Trophoblast cell (in vitro differentiated cells and primary cell): ENCODE results near the gene ACHE.
A peak's percentile ranks its signal among the peaks of the same experiment; 100 is the strongest.
"Not testable (repeated sequence)": the region's sequence is repeated elsewhere in the genome, so short reads cannot be mapped to it uniquely, and the experiment has no call there.

Source experiments
- DNase-seq, 2 donors: peaks; one replicate each; pipeline ENCODE4 v3.0.0-alpha.2; 2016
- H2AFZ ChIP-seq: 2 replicates; pipeline ENCODE4 v1.6.1; 2013; ENCODE audit warnings: low read length, moderate library complexity, mild to moderate bottlenecking; ENCODE audit not compliant: insufficient read depth, poor library complexity
- H2AK5ac ChIP-seq: 2 replicates; pipeline ENCODE4 v1.6.1; 2013; ENCODE audit warnings: mild to moderate bottlenecking, low read length
- H2BK120ac ChIP-seq: 2 replicates; pipeline ENCODE4 v1.6.1; 2013; ENCODE audit warnings: low read length, mild to moderate bottlenecking, moderate library complexity; ENCODE audit not compliant: insufficient read depth, poor library complexity
- H2BK12ac ChIP-seq: 2 replicates; pipeline ENCODE4 v1.6.1; 2013; ENCODE audit warnings: mild to moderate bottlenecking, low read length, moderate library complexity
- H2BK5ac ChIP-seq: 2 replicates; pipeline ENCODE4 v1.6.1; 2013; ENCODE audit warnings: low read length, low read depth, moderate library complexity, mild to moderate bottlenecking; ENCODE audit not compliant: poor library complexity
- H3K14ac ChIP-seq: 2 replicates; pipeline ENCODE4 v1.6.1; 2013; ENCODE audit warnings: mild to moderate bottlenecking, low read length
- H3K18ac ChIP-seq: 2 replicates; pipeline ENCODE4 v1.6.1; 2013; ENCODE audit warnings: mild to moderate bottlenecking, low read length
- H3K23ac ChIP-seq: 2 replicates; pipeline ENCODE4 v1.6.1; 2013; ENCODE audit warnings: low read length
- H3K27ac ChIP-seq: 2 replicates; pipeline ENCODE4 v1.5.1; 2013; ENCODE audit warnings: low read depth, mild to moderate bottlenecking, inconsistent platforms, low read length, moderate library complexity
- H3K27me3 ChIP-seq: 2 replicates; pipeline ENCODE4 v1.6.1; 2013; ENCODE audit warnings: inconsistent platforms, mild to moderate bottlenecking, low read length, moderate library complexity; ENCODE audit not compliant: insufficient read depth
- H3K36me3 ChIP-seq, 2 experiments: 1 replicate in 1 of 2; 2 replicates in 1 of 2; pipeline ENCODE4 v1.6.1; 2013; ENCODE audit warnings: low read length in 2 of 2, mild to moderate bottlenecking in 2 of 2, moderate library complexity in 1 of 2; ENCODE audit not compliant: insufficient read depth in 2 of 2, control insufficient read depth in 1 of 2
- H3K4ac ChIP-seq: 2 replicates; pipeline ENCODE4 v1.6.1; 2013; ENCODE audit warnings: low read depth, mild to moderate bottlenecking, low read length, moderate library complexity
- H3K4me1 ChIP-seq, 2 experiments: 1 replicate in 1 of 2; 2 replicates in 1 of 2; pipeline ENCODE4 v1.6.1; 2013; ENCODE audit warnings: low read length in 2 of 2, mild to moderate bottlenecking in 2 of 2, moderate library complexity in 1 of 2; ENCODE audit not compliant: insufficient read depth in 2 of 2, control insufficient read depth in 1 of 2
- H3K4me2 ChIP-seq: 2 replicates; pipeline ENCODE4 v1.6.1; 2013; ENCODE audit warnings: inconsistent platforms, mild to moderate bottlenecking, low read length, moderate library complexity
- H3K4me3 ChIP-seq: 2 replicates; pipeline ENCODE4 v1.5.1; 2013; ENCODE audit warnings: mild to moderate bottlenecking, low read depth, low read length, inconsistent platforms
- H3K79me1 ChIP-seq: one replicate; pipeline ENCODE4 v1.6.1; 2013; ENCODE audit warnings: low read length
- H3K79me2 ChIP-seq: 2 replicates; pipeline ENCODE4 v1.6.1; 2013; ENCODE audit warnings: low read length, mild to moderate bottlenecking; ENCODE audit not compliant: control insufficient read depth, insufficient read depth, poor library complexity
- H3K9ac ChIP-seq: 2 replicates; pipeline ENCODE4 v1.6.1; 2013; ENCODE audit warnings: mild to moderate bottlenecking, low read length
- H3K9me3 ChIP-seq: 2 replicates; pipeline ENCODE4 v1.6.1; 2013; ENCODE audit warnings: low read depth, mild to moderate bottlenecking, control low read depth, inconsistent platforms, low read length; ENCODE audit not compliant: insufficient read depth
- H4K12ac ChIP-seq: 2 replicates; pipeline ENCODE4 v1.6.1; 2013; ENCODE audit warnings: low read depth, mild to moderate bottlenecking, low read length, moderate library complexity
- H4K8ac ChIP-seq: 2 replicates; pipeline ENCODE4 v1.6.1; 2013; ENCODE audit warnings: low read depth, mild to moderate bottlenecking, low read length, moderate library complexity
- H4K91ac ChIP-seq: one replicate; pipeline ENCODE4 v1.6.1; 2013; ENCODE audit warnings: low read depth, mild to moderate bottlenecking, low read length, moderate library complexity
- WGBS: extraction: QIAGEN DNeasy Blood & Tissue Kit; methylation state at CpG from one replicate; pipeline ENCODE4 v1.1.7; 2013; ENCODE audit warnings: missing lambda C conversion rate; ENCODE audit not compliant: insufficient read length, insufficient coverage; ENCODE audit errors: extremely low coverage; 5-methylcytosine and 5-hydroxymethylcytosine counted together

The ACHE gene

DNA sequence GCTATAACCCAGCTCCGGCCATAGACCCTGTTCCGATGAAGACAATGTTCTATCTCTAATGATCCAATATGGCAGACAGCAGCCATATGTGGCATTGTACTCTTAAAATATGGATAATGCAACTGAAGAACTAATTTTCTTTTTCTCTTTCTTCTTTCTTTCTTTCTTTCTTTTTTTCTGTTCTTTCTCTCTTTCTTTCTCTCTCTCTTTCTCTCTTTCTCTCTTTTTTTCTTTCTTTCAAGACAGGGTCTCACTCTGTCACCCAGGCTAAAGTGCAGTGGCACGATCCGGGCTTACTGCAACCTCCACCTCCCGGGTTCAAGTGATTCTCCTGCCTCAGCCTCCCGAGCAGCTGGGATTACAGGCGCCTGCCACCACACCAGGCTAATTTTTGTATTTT, 40.5 kb upstream of the ACHE start:
- not testable (repeated sequence) for H2AFZ ChIP-seq, DNase-seq, H2BK120ac ChIP-seq, H4K8ac ChIP-seq, H3K23ac ChIP-seq, H2BK12ac ChIP-seq, H3K4ac ChIP-seq, H2AK5ac ChIP-seq, H3K4me3 ChIP-seq, H3K4me2 ChIP-seq, H3K9ac ChIP-seq, H2BK5ac ChIP-seq, H3K27me3 ChIP-seq, H4K91ac ChIP-seq, H3K4me1 ChIP-seq, H3K9me3 ChIP-seq, H3K79me2 ChIP-seq, H3K18ac ChIP-seq, H3K36me3 ChIP-seq, H3K27ac ChIP-seq, H4K12ac ChIP-seq, H3K79me1 ChIP-seq, H3K14ac ChIP-seq
- no CpG with 5 or more reads among the region's 7 CpGs for WGBS

GRCh38 chr7:100935381-100935780, 39.7 kb upstream of the ACHE start:
- not testable (repeated sequence) for H3K18ac ChIP-seq, H3K9ac ChIP-seq, H3K9me3 ChIP-seq

DNA sequence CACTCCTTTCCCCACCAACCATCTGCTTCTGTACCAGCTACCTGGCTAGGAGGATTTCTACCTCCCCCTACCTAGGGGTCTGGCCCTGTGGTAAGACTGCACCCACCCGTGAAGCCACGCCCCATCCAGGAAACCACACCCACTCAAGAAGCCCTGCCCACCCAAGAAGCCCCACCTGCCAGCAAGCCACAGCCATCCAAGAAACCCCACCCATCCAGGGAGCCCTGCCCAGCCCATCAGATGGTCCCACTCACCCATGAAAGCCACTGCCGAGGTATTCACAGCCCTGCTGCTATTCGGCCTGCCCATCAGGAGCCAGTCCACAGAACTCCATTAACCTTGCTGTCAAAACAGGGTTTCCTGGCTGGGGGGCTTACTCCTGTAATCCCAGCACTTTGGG, 38.0 kb upstream of the ACHE start:
- no peak overlapping the region for H4K8ac ChIP-seq
- H4K12ac ChIP-seq: no peak overlapping the region
- no peaks in the 10 kb centered on the region for H3K27me3 ChIP-seq
- H3K4me2 ChIP-seq: no peak overlapping the region
- peaks cover 11% of the 10 kb centered on the region for H3K79me1 ChIP-seq
- H2AK5ac ChIP-seq: no peak overlapping the region
- H3K4me1 ChIP-seq: peaks cover 6 to 10% of the 10 kb centered on the region in 2 experiments
- no peaks in the 10 kb centered on the region for H3K9me3 ChIP-seq
- no peak overlapping the region for H4K91ac ChIP-seq
- no peak overlapping the region for H2AFZ ChIP-seq
- no peak overlapping the region for H3K18ac ChIP-seq
- no peak overlapping the region for H2BK5ac ChIP-seq
- no peak overlapping the region for H2BK120ac ChIP-seq
- peaks cover 0 to 1% of the 10 kb centered on the region in 2 experiments for H3K36me3 ChIP-seq
- no CpG with 5 or more reads among the region's 4 CpGs for WGBS
- no peak overlapping the region for H3K4me3 ChIP-seq
- H3K4ac ChIP-seq: no peak overlapping the region
- H3K23ac ChIP-seq: no peak overlapping the region
- no peak overlapping the region for H2BK12ac ChIP-seq
- H3K14ac ChIP-seq: no peak overlapping the region
- DNase-seq: no peak
- no peaks in the 10 kb centered on the region for H3K79me2 ChIP-seq
- H3K27ac ChIP-seq: no peak overlapping the region
- H3K9ac ChIP-seq: no peak overlapping the region

More at GRCh38 chr7:100935381-100935780, 39.7 kb upstream of the ACHE start:
- H3K23ac ChIP-seq, H3K4me1 ChIP-seq, H3K14ac ChIP-seq, H3K79me2 ChIP-seq, H2BK12ac ChIP-seq, H3K36me3 ChIP-seq, H2AK5ac ChIP-seq, H2BK120ac ChIP-seq, H3K79me1 ChIP-seq, H4K8ac ChIP-seq, DNase-seq, H3K27me3 ChIP-seq, H2BK5ac ChIP-seq, H2AFZ ChIP-seq, H4K91ac ChIP-seq, H4K12ac ChIP-seq, H3K27ac ChIP-seq, H3K4ac ChIP-seq, H3K4me2 ChIP-seq, H3K4me3 ChIP-seq: not testable (repeated sequence)
- no CpG with 5 or more reads among the region's 2 CpGs for WGBS

GRCh38 chr7:100929808-100930174, 34.1 kb upstream of the ACHE start:
- WGBS: no CpG with 5 or more reads among the region's 1 CpG
- H3K27me3 ChIP-seq: no peaks in the 10 kb centered on the region
- peak overlapping the region; percentile 22 for H3K18ac ChIP-seq
- H3K79me1 ChIP-seq: peaks cover 14% of the 10 kb centered on the region
- no peaks in the 10 kb centered on the region for H3K79me2 ChIP-seq
- peak overlapping the region; percentile 26 for H3K4ac ChIP-seq
- no peak overlapping the region for H3K9ac ChIP-seq
- peak overlapping the region; percentile 16 for H2AK5ac ChIP-seq
- H3K4me1 ChIP-seq: peaks cover 6 to 11% of the 10 kb centered on the region in 2 experiments
- H3K9me3 ChIP-seq: no peaks in the 10 kb centered on the region
- peak overlapping the region; percentile 80 for H2BK12ac ChIP-seq
- peak overlapping the region; percentile 4 for H2AFZ ChIP-seq
- peak overlapping the region; percentile 92 for H3K27ac ChIP-seq
- DNase-seq: peak in 1 of 2 donors; percentile 27
- peak overlapping the region; percentile 58 for H2BK5ac ChIP-seq
- peak overlapping the region; percentile 90 for H4K91ac ChIP-seq
- H3K4me3 ChIP-seq: no peak overlapping the region
- H2BK120ac ChIP-seq: peak overlapping the region; percentile 75
- H3K36me3 ChIP-seq: peaks cover 0 to 1% of the 10 kb centered on the region in 2 experiments
- peak overlapping the region; percentile 62 for H4K8ac ChIP-seq
- H3K4me2 ChIP-seq: peak overlapping the region; percentile 78
- H3K23ac ChIP-seq: no peak overlapping the region
- peak overlapping the region; percentile 14 for H3K14ac ChIP-seq
- H4K12ac ChIP-seq: no peak overlapping the region
